Right atrium auricular region (tissue), 2 donors: ENCODE measurements around the gene PRKCB. TPM values are rescaled to one million over a fixed set of nuclear protein-coding genes. Genes with fewer than 3 reads are reported as not detected.

Source experiments
- DNase-seq: peaks from one replicate; pipeline ENCODE4 v3.0.0-alpha.2; 2019; ENCODE audit warnings: low spot score
- H3K27ac ChIP-seq, 2 donors: fragments of 200-600 bp; sonication (generic); 1 replicate in 1 of 2; 2 replicates in 1 of 2; pipeline ENCODE4 v1.5.1; 2016 to 2019
- H3K27me3 ChIP-seq, 2 donors: fragments of 200-600 bp; sonication (generic); one replicate each; pipeline versions ENCODE4 v1.5.1 to v1.6.0; 2017 to 2019
- H3K36me3 ChIP-seq: fragments of 200-600 bp; sonication (generic); one replicate; pipeline ENCODE4 v1.5.1; 2016
- H3K4me1 ChIP-seq, 2 donors: fragments of 200-600 bp; sonication (generic); one replicate each; pipeline versions ENCODE4 v1.5.1 to v1.6.0; 2017 to 2019
- H3K4me3 ChIP-seq, 2 donors: fragments of 200-600 bp; sonication (generic); 1 replicate in 1 of 2; 2 replicates in 1 of 2; pipeline ENCODE4 v1.5.1; 2017 to 2019; ENCODE audit warnings: mild to moderate bottlenecking in 1 of 2, moderate library complexity in 1 of 2
- H3K9me3 ChIP-seq, 2 donors: fragments of 200-600 bp; sonication (generic); one replicate each; pipeline ENCODE4 v1.5.1; 2019
- CTCF ChIP-seq, 2 donors: fragments of 200-600 bp; sonication (generic); IDR thresholded peaks; one replicate each; pipeline ENCODE4 v1.5.1; 2019; ENCODE audit warnings: antibody characterized with exemption in 2 of 2
- total RNA-seq, 2 donors: library from RNA; depleted of rRNA; stranded (reverse); fragments of >200 nt; gene quantifications; one replicate each; pipeline ENCODE4 v1.1.0, GENCODE V29; 2016

The PRKCB gene
- total RNA-seq, 2 donors from 2014 or later = 0.93 to 3.1 TPM

DNA sequence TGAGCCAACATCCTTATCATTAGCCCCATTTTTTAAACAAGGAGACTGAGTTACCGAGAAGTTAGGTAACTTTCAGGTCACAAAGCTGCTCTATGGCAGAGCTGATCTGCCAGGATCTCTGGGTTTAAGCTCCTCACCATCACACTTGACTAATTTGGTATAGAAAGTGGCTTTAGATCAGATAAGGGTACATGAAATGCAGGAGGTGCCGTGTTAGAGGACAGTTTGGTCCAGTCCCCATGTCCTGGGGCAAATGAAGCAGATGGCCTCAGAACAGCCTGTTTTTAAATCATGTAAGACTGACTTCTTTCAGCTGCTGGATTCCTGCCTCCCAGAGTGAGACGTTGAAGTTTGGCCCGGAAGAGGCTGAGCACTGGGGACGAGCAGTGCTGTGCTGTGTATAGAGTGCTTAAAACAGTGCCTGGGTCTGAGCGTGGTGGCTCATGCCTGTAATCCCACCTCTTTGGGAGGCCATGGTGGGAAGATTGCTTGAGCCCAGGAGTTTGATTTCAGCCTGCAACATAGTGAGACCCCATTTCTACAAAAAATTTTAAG is 233.3 kb downstream of the PRKCB start:
- Histone ChIP-seq H3K4me3 (no peak overlapping the region), H3K27me3 (no peaks in the 10 kb centered on the region), H3K27ac (no peak overlapping the region), H3K4me1 (no peaks in the 10 kb centered on the region), H3K9me3 (no peaks in the 10 kb centered on the region), H3K36me3 (no peaks in the 10 kb centered on the region)
- no peak for TF ChIP-seq CTCF (IDR thresholded peaks at IDR 0.05)
- peak; percentile 5 for DNase-seq

DNA sequence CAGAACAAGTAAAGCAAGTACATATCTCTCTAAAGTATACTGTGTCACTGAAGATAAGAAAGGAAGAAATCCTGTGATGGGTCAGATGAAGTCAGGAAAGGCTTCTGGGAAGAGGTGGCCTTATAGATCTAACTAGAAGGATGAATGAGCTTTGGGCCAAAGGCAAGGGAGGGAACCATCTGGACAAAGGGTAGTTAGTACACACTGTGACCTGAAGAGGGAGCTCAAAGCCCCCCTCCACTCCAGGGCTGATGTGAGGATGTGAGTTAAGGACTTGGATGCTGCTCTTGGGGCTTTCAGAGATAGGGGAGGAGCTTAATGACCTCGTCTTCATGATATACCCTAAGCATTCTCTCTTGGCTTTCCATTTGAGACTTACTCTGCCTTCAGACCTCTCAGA is 235.1 kb downstream of the PRKCB start:
- H3K27ac ChIP-seq = no peak overlapping the region
- peak in 1 of 2 donors; percentile 57 for TF ChIP-seq CTCF (IDR thresholded peaks at IDR 0.05)
- DNase-seq = peak; percentile 28

GRCh38 chr16:24071666-24072360 is 236.0 kb downstream of the PRKCB start:
- no peaks in the 10 kb centered on the region for H3K27me3 ChIP-seq
- no peak for TF ChIP-seq CTCF (IDR thresholded peaks at IDR 0.05)
- H3K9me3 ChIP-seq = no peaks in the 10 kb centered on the region
- H3K4me1 ChIP-seq = no peaks in the 10 kb centered on the region
- H3K4me3 ChIP-seq = no peak overlapping the region
- no peak overlapping the region for H3K27ac ChIP-seq
- peak; percentile 44 for DNase-seq
- H3K36me3 ChIP-seq = no peaks in the 10 kb centered on the region

More for the DNA sequence above, 235.1 kb downstream of the PRKCB start:
- Histone ChIP-seq H3K4me1 (no peaks in the 10 kb centered on the region), H3K9me3 (no peaks in the 10 kb centered on the region), H3K36me3 (no peaks in the 10 kb centered on the region), H3K4me3 (no peak overlapping the region), H3K27me3 (no peaks in the 10 kb centered on the region)

- DNase-seq = peak; percentile 13
- Histone ChIP-seq H3K4me1 (no peaks in the 10 kb centered on the region), H3K27ac (no peak overlapping the region), H3K9me3 (no peaks in the 10 kb centered on the region), H3K36me3 (no peaks in the 10 kb centered on the region), H3K4me3 (no peak overlapping the region), H3K27me3 (no peaks in the 10 kb centered on the region)
- no peak for TF ChIP-seq CTCF (IDR thresholded peaks at IDR 0.05)
These were observed 237.5 kb downstream of the PRKCB start for GRCh38 chr16:24073321-24073720.

GRCh38 chr16:24074574-24074973 is 238.8 kb downstream of the PRKCB start:
- no peak overlapping the region for H3K27ac ChIP-seq
- no peak for TF ChIP-seq CTCF (IDR thresholded peaks at IDR 0.05)
- H3K9me3 ChIP-seq = no peaks in the 10 kb centered on the region
- no peaks in the 10 kb centered on the region for H3K4me1 ChIP-seq
- DNase-seq = peak; percentile 38
- H3K36me3 ChIP-seq = no peaks in the 10 kb centered on the region
- no peak overlapping the region for H3K4me3 ChIP-seq
- no peaks in the 10 kb centered on the region for H3K27me3 ChIP-seq
